Natural killer cell (primary cell): Measurements from ENCODE around the gene ANKRD66. TPM values are rescaled to one million over a fixed set of nuclear protein-coding genes. Genes with fewer than 3 reads are reported as not detected.

Source experiments
- ATAC-seq, 3 donors: fragments of 150-1000 bp in 2 of 3; fragments of 200-7000 bp in 1 of 3; cut with Tn5 transposase; 1 replicate in 1 of 3; 2 replicates in 2 of 3; pipeline ENCODE4 v1.10.0; 2021; ENCODE audit warnings: mild to moderate bottlenecking in 2 of 3, moderate library complexity in 2 of 3
- DNase-seq, 2 donors: peaks; one replicate each; pipeline versions ENCODE4 v3.0.0 to v3.0.0-alpha.2; 2013 to 2021; ENCODE audit warnings: mixed read lengths in 1 of 2
- H3K27ac ChIP-seq: one replicate; pipeline ENCODE4 v1.5.1; 2013; ENCODE audit warnings: mild to moderate bottlenecking, low read length
- H3K27me3 ChIP-seq: one replicate; pipeline ENCODE4 v1.6.1; 2013; ENCODE audit warnings: low read length; ENCODE audit not compliant: control insufficient read depth, insufficient read depth
- H3K36me3 ChIP-seq: one replicate; pipeline ENCODE4 v1.6.1; 2013; ENCODE audit warnings: low read length; ENCODE audit not compliant: control insufficient read depth, insufficient read depth
- H3K4me1 ChIP-seq: one replicate; pipeline ENCODE4 v1.6.1; 2013; ENCODE audit warnings: low read length; ENCODE audit not compliant: control insufficient read depth, insufficient read depth
- H3K4me3 ChIP-seq: one replicate; pipeline ENCODE4 v1.5.1; 2013; ENCODE audit warnings: low read length
- H3K9me3 ChIP-seq: one replicate; pipeline ENCODE4 v1.6.1; 2013; ENCODE audit warnings: low read length; ENCODE audit not compliant: control insufficient read depth, insufficient read depth
- H3K27ac Mint-ChIP-seq, 2 donors: one replicate each; pipeline ENCODE4 v1.8.0; 2022; ENCODE audit warnings: mild to moderate bottlenecking in 2 of 2, mixed read lengths in 2 of 2, moderate library complexity in 1 of 2
- H3K27me3 Mint-ChIP-seq, 2 donors: one replicate each; pipeline ENCODE4 v1.8.0; 2022; ENCODE audit warnings: low read depth in 2 of 2, mixed read lengths in 2 of 2
- H3K36me3 Mint-ChIP-seq: one replicate; pipeline ENCODE4 v1.8.0; 2022; ENCODE audit warnings: mixed read lengths
- H3K4me1 Mint-ChIP-seq, 2 donors: one replicate each; pipeline ENCODE4 v1.8.0; 2022; ENCODE audit warnings: mixed read lengths in 2 of 2
- H3K4me3 Mint-ChIP-seq: one replicate; pipeline ENCODE4 v1.8.0; 2022; ENCODE audit warnings: mild to moderate bottlenecking, moderate library complexity, mixed read lengths
- H3K9me3 Mint-ChIP-seq, 2 donors: one replicate each; pipeline ENCODE4 v1.8.0; 2022; ENCODE audit warnings: mixed read lengths in 2 of 2
- WGBS: methylation state at CpG from one replicate; pipeline ENCODE4 v1.1.7; 2013; ENCODE audit warnings: missing lambda C conversion rate; ENCODE audit not compliant: insufficient coverage; 5-methylcytosine and 5-hydroxymethylcytosine counted together
- intact Hi-C: fragments of 100-400 bp; cut with micrococcal nuclease; formaldehyde crosslinking; loops from one replicate; pipeline ENCODE4 v1.14.2; 2022
- total RNA-seq, 4 donors: library from RNA; stranded (reverse); fragments of 120-200 nt in 1 of 4; gene quantifications; one replicate each; pipeline versions ENCODE4 v1.2.3 to v1.2.4, GENCODE V29; 2013 to 2022
- TF ChIP-seq, protein P1 (sequence below): fragments of 200-600 bp; IDR thresholded peaks from one replicate; pipeline ENCODE4 v1.8.0; 2022; ENCODE audit warnings: antibody characterized with exemption

ANKRD66 gene
- total RNA-seq, 3 donors from 2014 or later (not counting 1 experiment from before 2014, with no cell fraction given), result not detected

DNA sequence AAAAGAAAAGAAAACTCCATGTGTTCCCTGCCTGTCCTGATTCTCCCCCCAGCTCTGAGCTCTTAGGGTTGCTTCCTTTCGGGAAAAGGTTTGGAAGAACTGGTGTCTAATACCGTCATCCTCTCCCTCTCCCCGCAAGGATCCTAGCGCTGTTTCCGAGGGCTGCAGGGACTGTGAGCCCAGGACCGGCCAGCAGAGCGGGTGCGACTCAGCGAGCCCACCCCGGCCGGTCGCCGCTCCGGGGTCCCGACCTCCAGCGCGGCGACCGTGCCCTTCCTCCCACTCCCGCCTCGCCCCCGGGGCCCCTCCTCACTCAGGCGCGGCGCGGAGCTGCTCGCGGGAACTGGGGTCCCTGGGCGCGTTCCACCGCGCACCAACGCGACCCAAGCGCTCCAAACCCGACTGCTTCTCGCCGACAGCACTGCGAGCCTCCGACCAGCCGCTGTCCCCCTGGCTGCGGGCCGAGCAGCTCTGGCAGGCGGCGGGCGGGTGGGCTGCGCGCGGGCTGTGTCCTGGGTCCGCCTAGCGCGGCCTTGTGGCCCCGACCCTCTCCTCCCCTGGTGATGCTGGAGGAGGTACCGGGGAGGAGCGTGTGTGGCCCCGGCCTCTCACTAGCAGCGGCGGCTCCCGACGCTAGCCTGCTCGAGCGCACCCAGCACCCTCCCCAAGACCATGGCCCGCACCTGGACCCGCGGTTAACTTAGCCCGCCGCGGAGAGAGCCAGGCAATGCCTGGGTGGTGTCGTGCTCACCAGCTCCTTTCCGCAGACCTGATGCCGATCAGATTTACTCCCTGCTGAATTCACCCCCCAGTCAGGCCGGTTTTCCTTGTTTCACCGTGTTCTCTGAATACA is 11.6 kb upstream of the ANKRD66 start, which contains the start of gene PLA2G7:
TSS of gene PLA2G7 (minus strand) at position 509 of the 853 bp plus-strand sequence. CDS start 12,484 bp downstream, outside the sequence.
- Mint-ChIP-seq H3K36me3 (no peaks in the 10 kb centered on the region), H3K4me3 (no peak within 1 kb of the TSS), H3K27ac (no peak within 1 kb of the TSS), H3K9me3 (no peaks in the 10 kb centered on the region), H3K27me3 (peaks cover 45 to 75% of the 10 kb centered on the region in 2 donors), H3K4me1 (no peaks in the 10 kb centered on the region)
- TF ChIP-seq, protein P1, sequence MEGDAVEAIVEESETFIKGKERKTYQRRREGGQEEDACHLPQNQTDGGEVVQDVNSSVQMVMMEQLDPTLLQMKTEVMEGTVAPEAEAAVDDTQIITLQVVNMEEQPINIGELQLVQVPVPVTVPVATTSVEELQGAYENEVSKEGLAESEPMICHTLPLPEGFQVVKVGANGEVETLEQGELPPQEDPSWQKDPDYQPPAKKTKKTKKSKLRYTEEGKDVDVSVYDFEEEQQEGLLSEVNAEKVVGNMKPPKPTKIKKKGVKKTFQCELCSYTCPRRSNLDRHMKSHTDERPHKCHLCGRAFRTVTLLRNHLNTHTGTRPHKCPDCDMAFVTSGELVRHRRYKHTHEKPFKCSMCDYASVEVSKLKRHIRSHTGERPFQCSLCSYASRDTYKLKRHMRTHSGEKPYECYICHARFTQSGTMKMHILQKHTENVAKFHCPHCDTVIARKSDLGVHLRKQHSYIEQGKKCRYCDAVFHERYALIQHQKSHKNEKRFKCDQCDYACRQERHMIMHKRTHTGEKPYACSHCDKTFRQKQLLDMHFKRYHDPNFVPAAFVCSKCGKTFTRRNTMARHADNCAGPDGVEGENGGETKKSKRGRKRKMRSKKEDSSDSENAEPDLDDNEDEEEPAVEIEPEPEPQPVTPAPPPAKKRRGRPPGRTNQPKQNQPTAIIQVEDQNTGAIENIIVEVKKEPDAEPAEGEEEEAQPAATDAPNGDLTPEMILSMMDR, result no peak
- H3K4me1 ChIP-seq, result no peaks in the 10 kb centered on the region
- intact Hi-C loops, result no loop called here
- no peak within 1 kb of the TSS for H3K27ac ChIP-seq
- H3K9me3 ChIP-seq, result no peaks in the 10 kb centered on the region
- H3K27me3 ChIP-seq, result peaks cover 13% of the 10 kb centered on the region
- WGBS, result 2% methylated on average over 73 of the region's 73 CpGs
- no peak within 1 kb of the TSS for H3K4me3 ChIP-seq
- DNase-seq (no peak), ATAC-seq (no peak)
- no peaks in the 10 kb centered on the region for H3K36me3 ChIP-seq

DNA sequence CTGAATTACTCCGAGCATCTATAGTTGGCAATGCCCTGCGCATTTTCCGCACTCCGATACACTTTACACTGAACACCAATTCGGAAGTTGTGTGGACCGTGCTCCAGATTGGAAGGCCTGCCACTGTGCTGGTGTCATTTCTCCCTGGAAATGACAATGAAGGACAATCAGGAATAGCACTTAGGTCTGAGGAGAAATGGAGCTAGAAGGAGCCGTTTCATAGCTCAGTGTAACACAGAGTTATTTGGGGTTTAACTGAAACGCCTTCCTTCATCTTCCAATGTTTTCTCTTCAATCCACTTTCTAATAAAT is 11.1 kb upstream of the ANKRD66 start:
- no peaks in the 10 kb centered on the region for H3K36me3 Mint-ChIP-seq
- ATAC-seq (no peak), DNase-seq (no peak)
- TF ChIP-seq, protein P1, result no peak
- H3K4me1 Mint-ChIP-seq, result no peaks in the 10 kb centered on the region
- no peak overlapping the region for H3K27ac Mint-ChIP-seq
- intact Hi-C loops, result no loop called here
- Histone ChIP-seq H3K27ac (no peak overlapping the region), H3K4me1 (no peaks in the 10 kb centered on the region), H3K9me3 (no peaks in the 10 kb centered on the region), H3K4me3 (no peak overlapping the region), H3K36me3 (no peaks in the 10 kb centered on the region), H3K27me3 (peaks cover 13% of the 10 kb centered on the region)
- H3K4me3 Mint-ChIP-seq, result no peak overlapping the region
- H3K9me3 Mint-ChIP-seq, result no peaks in the 10 kb centered on the region
- peaks cover 45 to 69% of the 10 kb centered on the region in 2 donors for H3K27me3 Mint-ChIP-seq
- WGBS, result 32% methylated on average over 8 of the region's 8 CpGs

DNA sequence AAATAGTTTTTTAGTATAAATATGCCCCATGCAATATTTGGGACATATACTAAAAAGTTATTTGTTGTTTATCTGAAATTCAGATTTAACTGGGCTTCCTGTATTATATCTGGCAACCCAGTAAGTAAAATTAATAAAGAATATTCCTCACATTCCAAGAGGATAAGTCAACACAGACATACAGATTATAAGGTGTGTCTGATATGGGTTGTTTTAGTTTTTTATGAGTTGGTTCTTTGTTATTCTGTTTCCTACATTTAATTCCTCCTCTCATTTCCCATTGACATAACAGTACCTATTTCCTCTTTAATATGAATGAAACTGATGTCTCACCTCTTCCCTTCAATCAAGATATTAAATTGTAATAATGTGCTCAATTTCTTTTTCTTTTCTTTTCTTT is 9.8 kb upstream of the ANKRD66 start:
- no peak overlapping the region for H3K27ac ChIP-seq
- H3K4me3 ChIP-seq, result no peak overlapping the region
- H3K27me3 Mint-ChIP-seq, result peaks cover 42 to 60% of the 10 kb centered on the region in 2 donors
- no peaks in the 10 kb centered on the region for H3K9me3 Mint-ChIP-seq
- H3K4me1 ChIP-seq, result no peaks in the 10 kb centered on the region
- H3K27me3 ChIP-seq, result peaks cover 13% of the 10 kb centered on the region
- H3K4me1 Mint-ChIP-seq, result no peaks in the 10 kb centered on the region
- no peak for DNase-seq
- no peaks in the 10 kb centered on the region for H3K9me3 ChIP-seq
- TF ChIP-seq, protein P1, result no peak
- intact Hi-C loops, result no loop called here
- no peak overlapping the region for H3K27ac Mint-ChIP-seq
- no peak for ATAC-seq
- no peaks in the 10 kb centered on the region for H3K36me3 ChIP-seq
- H3K36me3 Mint-ChIP-seq, result no peaks in the 10 kb centered on the region
- no peak overlapping the region for H3K4me3 Mint-ChIP-seq

DNA sequence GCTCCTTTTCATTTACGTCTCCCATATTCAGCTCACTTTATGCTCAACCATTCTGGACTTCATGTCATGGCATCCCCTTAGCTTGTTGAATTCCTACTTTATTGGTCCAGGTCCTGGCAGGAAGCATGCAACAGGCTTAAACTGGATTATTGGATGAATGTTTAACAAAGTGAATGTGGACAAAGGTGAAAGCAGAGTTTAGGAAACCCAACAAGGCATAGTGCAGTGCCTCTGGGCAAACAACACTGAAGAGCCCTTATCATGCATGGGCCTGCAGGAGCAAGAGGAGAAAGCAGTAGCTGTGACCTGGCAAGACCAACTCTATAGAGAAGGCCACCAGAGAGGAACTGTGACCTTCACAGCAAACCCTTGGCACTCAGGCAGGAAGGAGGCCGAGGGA is 5.3 kb upstream of the ANKRD66 start:
- Histone ChIP-seq H3K4me1 (no peaks in the 10 kb centered on the region), H3K36me3 (no peaks in the 10 kb centered on the region), H3K27me3 (peaks cover 2% of the 10 kb centered on the region), H3K4me3 (no peak overlapping the region), H3K9me3 (no peaks in the 10 kb centered on the region), H3K27ac (no peak overlapping the region)
- peaks cover 2 to 4% of the 10 kb centered on the region in 2 donors for H3K9me3 Mint-ChIP-seq
- peaks cover 19 to 39% of the 10 kb centered on the region in 2 donors for H3K27me3 Mint-ChIP-seq
- intact Hi-C loops, result no loop called here
- no peak overlapping the region for H3K27ac Mint-ChIP-seq
- H3K36me3 Mint-ChIP-seq, result no peaks in the 10 kb centered on the region
- no peak overlapping the region for H3K4me3 Mint-ChIP-seq
- ATAC-seq, result no peak
- DNase-seq, result no peak
- 91% methylated on average over 2 of the region's 2 CpGs for WGBS
- H3K4me1 Mint-ChIP-seq, result no peaks in the 10 kb centered on the region
- TF ChIP-seq, protein P1, result no peak
